ENCODE data around the gene PTP4A1.

PTP4A1 gene

DNA sequence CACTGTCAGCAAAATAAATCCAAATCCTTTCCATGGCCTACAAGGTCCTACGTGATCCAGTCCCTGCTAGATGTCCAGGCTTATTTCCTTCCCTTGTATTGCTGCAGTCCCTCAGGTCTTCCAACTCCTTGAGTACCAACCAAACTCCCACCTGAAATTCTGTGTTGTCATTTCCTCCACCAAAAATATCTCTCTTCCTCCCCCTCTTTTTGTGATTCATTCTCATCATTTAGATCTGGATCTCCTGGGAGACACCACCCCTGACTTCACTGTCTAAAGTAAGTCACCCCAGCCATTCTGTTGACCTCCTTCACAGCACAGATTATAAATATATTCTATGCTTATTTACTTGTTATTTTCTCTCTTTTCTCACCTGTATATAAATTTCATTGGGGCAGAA, 9.0 kb upstream of the PTP4A1 start:
- Histone ChIP-seq H3K36me3 (ENCODE audit: control insufficient read depth, insufficient read depth, low read length) (no peaks in the 10 kb centered on the region), H3K4me3 (ENCODE audit: low read length) (no peak overlapping the region), H3K27me3 (ENCODE audit: control insufficient read depth, insufficient read depth, low read length) (no peaks in the 10 kb centered on the region), H3K27ac (ENCODE audit: low read depth, low read length) (no peak overlapping the region), H3K4me1 (ENCODE audit: control insufficient read depth, insufficient read depth, low read length) (no peaks in the 10 kb centered on the region), H3K9ac (ENCODE audit: low read length) (no peak overlapping the region)

DNA sequence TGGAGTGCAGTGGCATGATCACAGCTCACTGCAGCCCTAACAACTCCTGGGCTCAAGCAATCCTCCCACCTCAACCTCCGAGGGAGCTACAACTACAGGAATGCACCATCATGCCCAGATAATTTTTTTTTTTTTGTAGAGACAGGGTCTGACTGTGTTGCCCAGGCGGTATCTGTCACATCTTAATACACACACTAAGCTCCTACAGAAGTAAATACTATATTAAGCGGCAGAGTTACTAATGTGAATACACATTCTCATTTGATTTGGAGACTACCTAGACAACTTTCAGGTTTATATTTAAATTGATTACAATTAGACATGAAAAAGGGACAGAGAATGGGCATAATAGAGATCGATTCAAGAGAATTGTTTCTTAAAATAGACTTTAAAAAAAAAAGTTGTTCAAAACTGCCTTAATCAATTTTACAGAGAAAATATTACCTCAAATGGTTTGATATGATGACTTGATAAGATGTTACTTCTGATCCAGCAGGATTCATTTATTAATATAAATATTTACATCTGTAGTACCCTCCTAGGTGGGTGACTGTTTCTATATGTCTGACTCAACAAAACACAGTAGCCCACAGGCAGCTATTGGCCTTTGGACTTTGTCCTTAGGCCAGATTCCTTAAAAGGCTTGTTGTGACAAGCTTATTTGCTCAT, 7.1 kb upstream of the PTP4A1 start:
- H3K27me3 ChIP-seq (ENCODE audit: control insufficient read depth, insufficient read depth, low read length), result no peaks in the 10 kb centered on the region
- no peak overlapping the region for H3K4me3 ChIP-seq (ENCODE audit: low read length)
- no peaks in the 10 kb centered on the region for H3K4me1 ChIP-seq (ENCODE audit: control insufficient read depth, insufficient read depth, low read length)
- no peaks in the 10 kb centered on the region for H3K36me3 ChIP-seq (ENCODE audit: control insufficient read depth, insufficient read depth, low read length)
- H3K27ac ChIP-seq (ENCODE audit: low read depth, low read length), result no peak overlapping the region
- no peak overlapping the region for H3K9ac ChIP-seq (ENCODE audit: low read length)

DNA sequence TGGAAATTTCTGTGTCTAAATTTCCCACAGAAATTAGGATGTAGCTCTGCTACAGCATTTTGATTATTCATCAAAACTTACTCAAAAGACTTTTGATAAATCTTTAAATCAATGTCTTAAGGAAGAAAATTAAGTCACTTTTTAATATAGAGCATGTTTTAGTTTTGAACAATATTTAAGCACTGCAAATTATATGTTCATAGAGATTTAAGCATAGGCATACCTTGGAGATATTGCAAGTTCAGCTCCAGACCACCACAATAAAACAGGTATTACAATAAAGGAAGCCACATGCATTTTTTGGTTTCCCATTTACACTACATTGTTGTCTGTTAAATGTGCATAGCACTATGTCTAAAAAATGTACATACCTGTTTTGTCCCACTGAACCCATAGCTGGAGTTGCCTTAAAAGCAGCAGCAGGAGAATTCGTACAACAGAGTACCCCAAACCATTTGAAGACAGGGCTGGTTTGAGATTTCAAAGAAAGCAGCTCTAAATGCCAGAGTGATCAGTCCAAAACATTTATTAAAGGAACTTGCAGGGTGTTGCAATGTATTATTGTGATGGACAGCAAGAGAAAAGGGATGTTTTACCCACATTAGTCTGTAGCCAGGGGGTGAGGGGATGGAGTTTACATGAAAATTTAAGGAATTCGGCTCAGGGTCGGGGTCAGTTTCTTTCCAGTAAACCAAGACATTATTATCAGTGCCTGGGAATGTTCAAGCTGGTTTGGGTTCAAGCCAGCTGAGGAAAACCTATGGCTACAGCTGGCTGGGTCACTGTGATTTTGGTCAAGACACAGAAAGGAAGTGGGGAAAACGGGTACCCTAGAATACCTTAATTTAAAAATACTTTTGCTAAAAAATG, 6.3 kb upstream of the PTP4A1 start:
- no peak overlapping the region for H3K4me3 ChIP-seq (ENCODE audit: low read length)
- no peaks in the 10 kb centered on the region for H3K4me1 ChIP-seq (ENCODE audit: control insufficient read depth, insufficient read depth, low read length)
- no peaks in the 10 kb centered on the region for H3K27me3 ChIP-seq (ENCODE audit: control insufficient read depth, insufficient read depth, low read length)
- H3K27ac ChIP-seq (ENCODE audit: low read depth, low read length), result no peak overlapping the region
- H3K9ac ChIP-seq (ENCODE audit: low read length), result no peak overlapping the region
- H3K36me3 ChIP-seq (ENCODE audit: control insufficient read depth, insufficient read depth, low read length), result no peaks in the 10 kb centered on the region

DNA sequence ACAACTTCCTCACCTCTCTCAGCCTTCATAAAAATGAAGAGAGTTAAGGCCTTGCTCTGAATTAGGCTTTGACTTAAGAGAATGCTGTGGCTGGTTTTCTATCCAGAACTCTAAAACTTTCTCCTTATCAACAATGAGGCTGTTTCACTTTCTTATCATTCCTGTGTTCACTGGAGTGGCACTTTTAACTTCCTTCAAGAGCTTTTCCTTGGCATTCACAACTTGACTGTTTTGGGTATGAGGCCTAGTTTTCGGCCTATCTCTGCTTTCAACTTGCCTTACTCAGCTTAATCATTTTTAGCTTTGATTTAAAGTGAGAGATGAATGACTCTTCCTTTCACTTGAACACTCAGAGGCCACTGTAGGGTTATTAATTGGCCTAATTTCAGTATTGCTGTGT, 4.3 kb upstream of the PTP4A1 start:
- Histone ChIP-seq H3K27ac (ENCODE audit: low read depth, low read length) (no peak overlapping the region), H3K4me3 (ENCODE audit: low read length) (no peak overlapping the region), H3K9ac (ENCODE audit: low read length) (no peak overlapping the region), H3K27me3 (ENCODE audit: control insufficient read depth, insufficient read depth, low read length) (no peaks in the 10 kb centered on the region), H3K4me1 (ENCODE audit: control insufficient read depth, insufficient read depth, low read length) (no peaks in the 10 kb centered on the region), H3K36me3 (ENCODE audit: control insufficient read depth, insufficient read depth, low read length) (no peaks in the 10 kb centered on the region)

DNA sequence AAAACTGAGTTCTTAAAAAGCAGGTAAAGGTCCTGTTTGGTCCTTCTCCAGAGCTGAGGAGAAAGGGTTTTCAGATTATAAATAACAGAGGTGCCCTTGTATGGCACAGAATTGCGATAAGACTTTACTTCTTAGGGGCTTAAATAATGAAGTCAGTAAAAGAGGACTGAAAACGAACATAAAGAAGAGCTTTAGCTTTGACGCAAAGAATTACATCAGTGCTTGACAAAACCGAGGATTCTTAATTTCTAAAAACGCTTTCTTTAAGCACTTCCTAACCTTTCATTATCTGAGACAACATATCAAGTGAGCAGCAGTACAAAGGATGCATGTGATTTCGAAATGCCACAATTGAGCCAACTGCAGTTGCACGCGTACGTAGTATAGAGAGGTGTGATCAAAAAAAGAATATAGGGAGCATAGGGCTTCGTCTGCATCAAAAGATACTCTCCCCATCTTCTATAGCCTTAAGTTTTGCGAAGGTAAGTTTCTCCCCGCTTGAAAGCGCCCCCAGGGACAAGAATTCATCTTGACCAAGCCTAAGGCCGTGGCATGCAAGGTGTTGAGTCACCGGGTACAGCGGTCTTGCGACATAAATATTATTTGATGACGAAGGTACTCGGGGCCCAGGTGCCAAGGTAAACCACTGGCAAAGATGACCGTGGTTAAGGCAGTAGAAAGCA, 778 bp upstream of the PTP4A1 start:
- H3K27me3 ChIP-seq (ENCODE audit: control insufficient read depth, insufficient read depth, low read length), result no peaks in the 10 kb centered on the region
- peak overlapping the region; percentile 77 for H3K4me3 ChIP-seq (ENCODE audit: low read length)
- peak overlapping the region; percentile 45 for H3K9ac ChIP-seq (ENCODE audit: low read length)
- peak overlapping the region; percentile 100 for H3K27ac ChIP-seq (ENCODE audit: low read depth, low read length)
- peaks cover 3% of the 10 kb centered on the region for H3K4me1 ChIP-seq (ENCODE audit: control insufficient read depth, insufficient read depth, low read length)
- H3K36me3 ChIP-seq (ENCODE audit: control insufficient read depth, insufficient read depth, low read length), result no peaks in the 10 kb centered on the region

DNA sequence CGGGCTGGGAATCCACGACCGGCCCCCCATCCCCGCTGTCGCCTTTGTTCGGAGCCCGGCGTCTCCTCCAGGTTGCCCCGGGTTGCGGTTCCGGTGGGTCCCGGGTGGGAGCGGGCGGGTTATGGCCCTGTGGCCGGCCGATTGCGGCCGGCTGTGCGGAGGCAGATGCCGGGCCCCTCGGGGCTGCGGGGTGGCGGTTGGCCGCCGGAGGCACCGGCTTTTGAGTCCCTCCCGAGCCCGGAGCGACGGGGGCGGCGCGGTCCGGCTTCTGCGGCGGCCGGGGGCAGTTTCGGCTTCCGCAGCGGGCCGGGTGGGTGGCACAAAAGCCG, 431 bp downstream of the PTP4A1 start:
- Histone ChIP-seq H3K9ac (ENCODE audit: low read length) (peak overlapping the region; percentile 91), H3K4me3 (ENCODE audit: low read length) (peak overlapping the region; percentile 97), H3K27me3 (ENCODE audit: control insufficient read depth, insufficient read depth, low read length) (no peaks in the 10 kb centered on the region), H3K4me1 (ENCODE audit: control insufficient read depth, insufficient read depth, low read length) (peaks cover 3% of the 10 kb centered on the region), H3K27ac (ENCODE audit: low read depth, low read length) (peak overlapping the region; percentile 100), H3K36me3 (ENCODE audit: control insufficient read depth, insufficient read depth, low read length) (peaks cover 3% of the 10 kb centered on the region)

DNA sequence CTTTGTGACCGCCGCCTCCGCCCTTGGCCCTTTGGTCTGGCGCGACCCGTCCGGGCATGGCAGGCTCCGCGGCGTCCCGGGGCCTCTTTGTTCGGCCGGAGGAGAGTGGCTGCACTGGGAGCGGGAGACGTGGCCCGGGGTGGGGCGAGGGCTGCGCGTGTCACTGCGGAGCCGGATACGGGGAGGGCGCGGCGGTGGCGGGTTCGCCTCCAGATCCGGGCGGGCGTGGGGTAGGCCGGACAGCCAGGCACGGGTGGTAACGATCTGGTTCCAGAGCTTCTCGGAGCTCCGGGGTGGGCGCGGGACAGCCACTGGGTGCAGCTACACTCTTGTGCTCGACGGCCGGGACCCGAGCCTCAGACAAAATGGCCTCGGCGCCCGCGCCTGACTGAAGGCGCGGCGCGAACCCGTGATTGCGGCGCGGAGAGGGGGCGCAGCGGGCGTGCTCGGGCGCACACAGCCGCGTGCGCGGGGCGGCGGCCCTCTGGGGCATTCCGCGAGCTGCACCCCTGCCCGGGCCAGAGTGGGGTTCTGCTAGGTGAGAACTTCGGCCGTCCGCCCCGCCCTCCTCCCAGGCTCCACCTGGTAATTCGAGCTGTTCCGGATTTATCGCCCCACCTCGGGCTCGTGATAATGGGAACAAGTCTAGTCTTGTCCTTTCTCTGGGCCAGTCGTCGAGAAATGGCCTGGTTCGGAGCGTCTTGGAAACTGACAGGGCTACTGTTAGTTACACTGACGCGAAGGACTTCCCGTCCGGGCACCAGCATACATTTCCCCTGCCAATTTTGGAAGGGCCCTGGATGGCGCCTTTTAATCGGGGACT, 1.0 kb downstream of the PTP4A1 start:
- peak overlapping the region; percentile 91 for H3K9ac ChIP-seq (ENCODE audit: low read length)
- peaks cover 3% of the 10 kb centered on the region for H3K36me3 ChIP-seq (ENCODE audit: control insufficient read depth, insufficient read depth, low read length)
- H3K4me1 ChIP-seq (ENCODE audit: control insufficient read depth, insufficient read depth, low read length), result peaks cover 3% of the 10 kb centered on the region
- peak overlapping the region; percentile 97 for H3K4me3 ChIP-seq (ENCODE audit: low read length)
- no peaks in the 10 kb centered on the region for H3K27me3 ChIP-seq (ENCODE audit: control insufficient read depth, insufficient read depth, low read length)
- H3K27ac ChIP-seq (ENCODE audit: low read depth, low read length), result peak overlapping the region; percentile 100

DNA sequence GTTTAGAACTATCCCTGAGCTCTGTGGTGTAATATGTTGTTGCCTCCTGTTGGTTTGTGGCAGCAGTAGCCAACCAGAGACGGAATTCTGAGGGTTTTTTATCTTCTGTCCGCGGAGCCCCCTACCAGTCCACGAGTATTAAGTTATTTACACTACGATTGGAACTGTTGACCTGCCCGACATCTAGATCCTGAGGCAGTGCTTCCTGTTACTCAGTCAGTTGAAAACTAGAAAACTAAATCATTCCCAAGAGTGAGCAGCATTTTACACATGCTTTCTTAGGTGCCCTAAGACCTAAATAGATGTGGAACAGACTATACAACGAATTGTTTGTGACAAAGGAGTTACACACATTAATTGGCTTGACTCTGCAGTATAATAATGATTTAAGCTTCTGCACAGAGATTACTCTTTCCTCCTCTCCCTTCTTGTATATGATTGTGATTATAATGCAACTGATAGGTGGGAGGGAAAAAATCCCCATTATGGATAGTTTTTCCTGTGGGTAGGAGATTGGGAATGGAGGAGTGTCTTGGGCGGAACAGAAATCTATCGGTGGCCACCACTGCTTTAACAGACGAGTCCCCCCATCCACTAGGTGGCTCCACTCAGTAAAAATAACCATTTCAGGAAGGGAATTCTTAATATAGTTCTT, 1.7 kb downstream of the PTP4A1 start:
- peak overlapping the region; percentile 91 for H3K9ac ChIP-seq (ENCODE audit: low read length)
- peak overlapping the region; percentile 97 for H3K4me3 ChIP-seq (ENCODE audit: low read length)
- H3K36me3 ChIP-seq (ENCODE audit: control insufficient read depth, insufficient read depth, low read length), result peaks cover 3% of the 10 kb centered on the region
- H3K27me3 ChIP-seq (ENCODE audit: control insufficient read depth, insufficient read depth, low read length), result no peaks in the 10 kb centered on the region
- peaks cover 3% of the 10 kb centered on the region for H3K4me1 ChIP-seq (ENCODE audit: control insufficient read depth, insufficient read depth, low read length)
- peak overlapping the region; percentile 100 for H3K27ac ChIP-seq (ENCODE audit: low read depth, low read length)

DNA sequence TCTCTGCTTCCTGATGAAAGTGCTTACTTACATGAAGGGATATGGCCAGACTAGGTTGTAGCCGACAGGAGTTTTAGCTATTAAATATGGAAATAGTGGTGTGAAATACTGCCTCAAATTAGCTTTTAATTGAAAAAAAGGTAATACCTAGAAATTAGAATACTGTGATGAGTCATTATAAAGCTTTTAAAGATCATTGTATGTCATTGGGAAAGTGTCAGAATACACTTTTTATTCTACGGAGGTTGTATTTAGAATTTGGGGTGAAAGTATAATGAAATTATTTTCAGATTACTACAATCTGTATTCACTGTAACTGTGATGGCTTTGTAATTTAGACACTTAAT, 2.2 kb downstream of the PTP4A1 start:
- H3K4me3 ChIP-seq (ENCODE audit: low read length), result peak overlapping the region; percentile 97
- peaks cover 3% of the 10 kb centered on the region for H3K4me1 ChIP-seq (ENCODE audit: control insufficient read depth, insufficient read depth, low read length)
- H3K27ac ChIP-seq (ENCODE audit: low read depth, low read length), result peak overlapping the region; percentile 100
- H3K9ac ChIP-seq (ENCODE audit: low read length), result no peak overlapping the region
- no peaks in the 10 kb centered on the region for H3K27me3 ChIP-seq (ENCODE audit: control insufficient read depth, insufficient read depth, low read length)
- peaks cover 3% of the 10 kb centered on the region for H3K36me3 ChIP-seq (ENCODE audit: control insufficient read depth, insufficient read depth, low read length)

DNA sequence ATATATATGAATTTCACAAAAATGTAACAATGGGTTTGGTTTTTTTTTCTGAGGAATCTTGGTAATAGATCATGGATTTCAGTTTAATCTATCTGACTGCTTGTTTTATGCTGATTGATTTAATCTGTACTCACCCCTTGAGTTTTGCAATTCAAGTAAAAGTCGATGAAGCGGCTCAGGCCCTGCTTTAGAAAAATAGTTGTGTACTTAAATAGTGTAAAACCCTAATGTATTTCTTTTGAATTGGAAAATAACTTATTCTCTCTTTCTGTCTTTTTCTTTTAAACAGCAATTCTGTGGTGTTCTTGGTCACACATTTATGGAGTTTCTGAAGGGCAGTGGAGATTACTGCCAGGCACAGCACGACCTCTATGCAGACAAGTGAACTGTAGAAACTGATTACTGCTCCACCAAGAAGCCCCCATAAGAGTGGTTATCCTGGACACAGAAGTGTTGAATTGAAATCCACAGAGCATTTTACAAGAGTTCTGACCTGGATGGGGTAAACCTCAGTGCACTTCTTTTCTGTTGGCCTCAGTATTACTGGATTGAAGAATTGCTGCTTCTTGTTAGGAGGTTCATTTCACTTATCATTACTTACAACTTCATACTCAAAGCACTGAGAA, 4.0 kb downstream of the PTP4A1 start:
- H3K4me1 ChIP-seq (ENCODE audit: control insufficient read depth, insufficient read depth, low read length), result peaks cover 3% of the 10 kb centered on the region
- no peaks in the 10 kb centered on the region for H3K27me3 ChIP-seq (ENCODE audit: control insufficient read depth, insufficient read depth, low read length)
- no peak overlapping the region for H3K9ac ChIP-seq (ENCODE audit: low read length)
- H3K4me3 ChIP-seq (ENCODE audit: low read length), result no peak overlapping the region
- no peak overlapping the region for H3K27ac ChIP-seq (ENCODE audit: low read depth, low read length)
- H3K36me3 ChIP-seq (ENCODE audit: control insufficient read depth, insufficient read depth, low read length), result peaks cover 10% of the 10 kb centered on the region

DNA sequence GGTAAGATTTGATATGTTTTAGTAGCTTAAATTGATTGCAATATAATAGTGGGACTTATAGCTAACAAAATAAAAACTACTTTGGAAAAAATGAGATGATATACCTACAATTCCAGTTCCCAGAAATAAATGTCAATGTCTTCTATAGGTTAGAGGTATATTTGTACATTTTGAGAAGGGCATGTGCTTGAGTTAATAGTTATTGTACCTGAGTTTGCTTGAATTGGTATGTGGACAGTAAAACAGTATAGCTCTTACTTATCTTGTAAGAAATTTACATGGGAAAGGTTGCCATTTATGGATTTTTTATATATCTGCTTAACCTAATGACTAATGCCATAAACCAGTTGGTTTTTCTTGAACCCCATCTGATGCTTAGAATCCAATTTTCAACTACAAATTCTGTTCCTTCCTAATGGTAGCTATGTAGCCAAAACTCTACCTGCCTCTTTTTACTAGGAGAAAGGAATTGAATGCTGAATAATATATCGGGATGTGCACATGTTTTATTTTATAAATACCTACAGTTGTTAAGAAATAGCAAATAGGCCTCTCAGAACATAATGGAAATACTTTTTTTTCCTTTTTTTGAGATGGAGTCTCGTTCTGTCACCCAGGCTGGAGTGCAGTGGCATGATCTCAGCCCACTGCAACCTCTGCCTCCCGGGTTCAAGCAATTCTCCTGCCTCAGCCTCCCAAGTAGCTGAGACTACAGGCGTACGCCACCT, 4.9 kb downstream of the PTP4A1 start:
- Histone ChIP-seq H3K9ac (ENCODE audit: low read length) (no peak overlapping the region), H3K27me3 (ENCODE audit: control insufficient read depth, insufficient read depth, low read length) (no peaks in the 10 kb centered on the region), H3K4me3 (ENCODE audit: low read length) (no peak overlapping the region), H3K27ac (ENCODE audit: low read depth, low read length) (no peak overlapping the region), H3K36me3 (ENCODE audit: control insufficient read depth, insufficient read depth, low read length) (peaks cover 10% of the 10 kb centered on the region), H3K4me1 (ENCODE audit: control insufficient read depth, insufficient read depth, low read length) (peaks cover 3% of the 10 kb centered on the region)
